CD4-positive, alpha-beta T cell treated with Interleukin-4 for 4 hours (primary cell): ENCODE measurements around the gene OR2S2.
"Not testable (repeated sequence)": the region's sequence is repeated elsewhere in the genome, so short reads cannot be mapped to it uniquely, and the experiment has no call there.

Experiments used
- DNase-seq: peaks from one replicate; pipeline ENCODE4 v3.0.0-alpha.2; 2020

The OR2S2 gene

GRCh38 chr9:35960039-35960655 is 2.2 kb upstream of the OR2S2 start:
- DNase-seq, result no peak

- no peak for DNase-seq
Measured at GRCh38 chr9:35956651-35957050, 1.3 kb downstream of the OR2S2 start.

- DNase-seq, result peak; percentile 68
Measured at GRCh38 chr9:35954942-35955546, 2.9 kb downstream of the OR2S2 start.

GRCh38 chr9:35952526-35953191 is 5.3 kb downstream of the OR2S2 start:
- DNase-seq, result no peak

GRCh38 chr9:35951736-35952135 is 6.2 kb downstream of the OR2S2 start:
- DNase-seq, result no peak

- no peak for DNase-seq
Measured at GRCh38 chr9:35948901-35949318, 9.0 kb downstream of the OR2S2 start.

- no peak for DNase-seq
Measured at GRCh38 chr9:35948451-35948850, 9.5 kb downstream of the OR2S2 start.

- peak; percentile 54 for DNase-seq
Measured at GRCh38 chr9:35945341-35946018, 12.5 kb downstream of the OR2S2 start.

- no peak for DNase-seq
Measured at GRCh38 chr9:35944841-35945240, 13.1 kb downstream of the OR2S2 start.

GRCh38 chr9:35944173-35944572 is 13.8 kb downstream of the OR2S2 start:
- DNase-seq, result no peak

- no peak for DNase-seq
Measured at GRCh38 chr9:35942286-35942685, 15.7 kb downstream of the OR2S2 start.

GRCh38 chr9:35940458-35941407 is 17.2 kb downstream of the OR2S2 start:
- DNase-seq, result peak; percentile 63

- DNase-seq, result no peak
Measured at GRCh38 chr9:35939679-35940250, 18.2 kb downstream of the OR2S2 start.

GRCh38 chr9:35938474-35939356 is 19.2 kb downstream of the OR2S2 start:
- DNase-seq, result no peak

- no peak for DNase-seq
Measured at GRCh38 chr9:35937227-35937626, 20.7 kb downstream of the OR2S2 start.

- DNase-seq, result no peak
Measured at GRCh38 chr9:35935755-35936509, 22.0 kb downstream of the OR2S2 start.

GRCh38 chr9:35935261-35935660 is 22.7 kb downstream of the OR2S2 start:
- no peak for DNase-seq

- not testable (repeated sequence) for DNase-seq
Measured at GRCh38 chr9:35934069-35934468, 23.9 kb downstream of the OR2S2 start.

- DNase-seq, result no peak
Measured at GRCh38 chr9:35933550-35934067, 24.3 kb downstream of the OR2S2 start.

- DNase-seq, result no peak
Measured at GRCh38 chr9:35932735-35933134, 25.2 kb downstream of the OR2S2 start.
